Neural cell (in vitro differentiated cells): ENCODE measurements around the gene SPATA22. TPM values are rescaled to one million over a fixed set of nuclear protein-coding genes. Genes with fewer than 3 reads are reported as not detected.
"Not testable (repeated sequence)": the region's sequence is repeated elsewhere in the genome, so short reads cannot be mapped to it uniquely, and the experiment has no call there.

Experiments
- H2AFZ ChIP-seq: fragments of 200-600, 300-800 bp; sonication (generic), shearing (Covaris generic); 2 replicates; pipeline ENCODE4 v1.6.0; 2014; ENCODE audit warnings: low read depth, mild to moderate bottlenecking, antibody characterized with exemption, low read length, moderate library complexity
- H3F3A ChIP-seq: fragments of 200-600 bp; shearing (Covaris generic); 2 replicates; pipeline ENCODE4 v1.6.1; 2016; ENCODE audit warnings: mild to moderate bottlenecking, moderate library complexity, mixed read lengths, antibody characterized with exemption, low read length; ENCODE audit not compliant: insufficient read depth, poor library complexity, severe bottlenecking
- H3K27ac ChIP-seq: fragments of 200-600, 300-800 bp; sonication (generic), shearing (Covaris generic); 2 replicates; pipeline ENCODE4 v1.5.1; 2014; ENCODE audit warnings: mild to moderate bottlenecking, low read length, moderate library complexity
- H3K27me3 ChIP-seq: fragments of 300-800, 200-600 bp; sonication (generic), shearing (Covaris generic); 2 replicates; pipeline ENCODE4 v1.6.0; 2014; ENCODE audit warnings: mild to moderate bottlenecking, low read depth, low read length, moderate library complexity; ENCODE audit not compliant: insufficient read depth
- H3K36me3 ChIP-seq: fragments of 300-800, 200-600 bp; sonication (generic), shearing (Covaris generic); 2 replicates; pipeline ENCODE4 v1.5.1; 2014; ENCODE audit warnings: mild to moderate bottlenecking, antibody characterized with exemption, low read length, moderate library complexity; ENCODE audit not compliant: insufficient read depth
- H3K4me2 ChIP-seq: fragments of 300-800, 200-600 bp; sonication (generic), shearing (Covaris generic); 2 replicates; pipeline ENCODE4 v1.6.0; 2014; ENCODE audit warnings: mild to moderate bottlenecking, low read length
- H3K4me3 ChIP-seq: fragments of 300-800, 200-600 bp; sonication (generic), shearing (Covaris generic); 2 replicates; pipeline ENCODE4 v1.5.1; 2014; ENCODE audit warnings: mild to moderate bottlenecking, low read length, moderate library complexity
- H3K79me2 ChIP-seq: fragments of 200-600 bp; shearing (Covaris generic); replicated peaks from 2 replicates; pipeline ENCODE4 v1.6.0; 2014; ENCODE audit warnings: mild to moderate bottlenecking, low read length, moderate library complexity; ENCODE audit not compliant: insufficient read depth
- H3K9ac ChIP-seq: fragments of 300-800, 200-600 bp; sonication (generic), shearing (Covaris generic); 2 replicates; pipeline ENCODE4 v1.6.1; 2016; ENCODE audit warnings: mild to moderate bottlenecking, low read length, mixed read lengths
- H3K9me2 ChIP-seq: fragments of 200-600 bp; shearing (Covaris generic); 2 replicates; pipeline ENCODE4 v1.6.1; 2016; ENCODE audit warnings: mild to moderate bottlenecking, low read length, mixed read lengths; ENCODE audit not compliant: insufficient read depth
- H3K9me3 ChIP-seq: fragments of 200-600, 300-800 bp; sonication (generic), shearing (Covaris generic); 2 replicates; pipeline ENCODE4 v1.6.1; 2016; ENCODE audit warnings: mild to moderate bottlenecking, mixed run types, low read length, moderate library complexity, mixed read lengths
- H4K20me1 ChIP-seq: fragments of 200-600 bp; shearing (Covaris generic); 2 replicates; pipeline ENCODE4 v1.6.1; 2016; ENCODE audit warnings: mild to moderate bottlenecking, mixed run types; ENCODE audit not compliant: insufficient read depth
- CTCF ChIP-seq: fragments of 450-650 bp; IDR thresholded peaks from 2 replicates; pipeline ENCODE4 v1.5.1; 2014; ENCODE audit warnings: antibody characterized with exemption, mild to moderate bottlenecking, moderate library complexity; ENCODE audit not compliant: poor library complexity, severe bottlenecking
- EP300 ChIP-seq: fragments of 450-650 bp; conservative IDR thresholded peaks from 2 replicates; pipeline ENCODE4 v1.6.1; 2014; ENCODE audit warnings: antibody characterized with exemption, mild to moderate bottlenecking, moderate library complexity; ENCODE audit not compliant: poor library complexity, severe bottlenecking
- EZH2 ChIP-seq: fragments of 200-600, 300-800 bp; shearing (Covaris generic), sonication (generic); IDR thresholded peaks from 2 replicates; pipeline ENCODE4 v1.6.1; 2014; ENCODE audit warnings: antibody characterized with exemption, low read length, borderline replicate concordance, mild to moderate bottlenecking; ENCODE audit not compliant: insufficient read depth, poor library complexity, severe bottlenecking
- MXI1 ChIP-seq: fragments of 450-650 bp; conservative IDR thresholded peaks from 2 replicates; pipeline ENCODE4 v1.6.1; 2014; ENCODE audit warnings: antibody characterized with exemption, mild to moderate bottlenecking; ENCODE audit not compliant: poor library complexity, severe bottlenecking
- POLR2AphosphoS5 ChIP-seq: IDR thresholded peaks from 2 replicates; pipeline ENCODE4 v1.6.1; 2012
- RAD21 ChIP-seq: fragments of 450-650 bp; conservative IDR thresholded peaks from 2 replicates; pipeline ENCODE4 v1.6.1; 2014; ENCODE audit warnings: antibody characterized with exemption, mild to moderate bottlenecking, moderate library complexity
- REST ChIP-seq: IDR thresholded peaks from 2 replicates; pipeline ENCODE4 v1.6.1; 2012; ENCODE audit warnings: borderline replicate concordance
- SMC3 ChIP-seq: fragments of 450-650 bp; conservative IDR thresholded peaks from 2 replicates; pipeline ENCODE4 v1.6.1; 2014; ENCODE audit warnings: antibody characterized with exemption, mild to moderate bottlenecking, moderate library complexity; ENCODE audit not compliant: poor library complexity
- TAF1 ChIP-seq: IDR thresholded peaks from 2 replicates; pipeline ENCODE4 v1.6.1; 2012; ENCODE audit warnings: low read depth
- polyA plus RNA-seq: library from polyadenylated mRNA; depleted of rRNA; stranded (reverse); fragments of >200 nt; gene quantifications from 2 replicates; pipeline ENCODE4 v1.2.3, GENCODE V29; 2014

Gene SPATA22
- polyA plus RNA-seq, 1 donor from 2014 or later = not detected

- H3K36me3 ChIP-seq = no peaks in the 10 kb centered on the region
- H3K9ac ChIP-seq = no peak overlapping the region
- TF ChIP-seq RAD21 = no peak
- TF ChIP-seq SMC3 = no peak
- no peak for TF ChIP-seq MXI1
- TF ChIP-seq EZH2 = no peak
- no peak for TF ChIP-seq EP300
- no peak for TF ChIP-seq CTCF
- TF ChIP-seq POLR2AphosphoS5 = no peak
- no peak for TF ChIP-seq TAF1
- no peak for TF ChIP-seq REST
- no peaks in the 10 kb centered on the region for H3F3A ChIP-seq
- no peaks in the 10 kb centered on the region for H3K9me2 ChIP-seq
- no peak overlapping the region for H3K4me2 ChIP-seq
- H4K20me1 ChIP-seq = no peaks in the 10 kb centered on the region
- H3K79me2 ChIP-seq = no peaks in the 10 kb centered on the region
- H3K4me3 ChIP-seq = no peak overlapping the region
- no peaks in the 10 kb centered on the region for H3K27me3 ChIP-seq
- no peak overlapping the region for H3K27ac ChIP-seq
- no peak overlapping the region for H2AFZ ChIP-seq
- no peaks in the 10 kb centered on the region for H3K9me3 ChIP-seq
Measured at GRCh38 chr17:3418222-3418621, 53.4 kb downstream of the SPATA22 start.

- H3K9ac ChIP-seq = no peak overlapping the region
- H3K27ac ChIP-seq = no peak overlapping the region
- no peaks in the 10 kb centered on the region for H3K36me3 ChIP-seq
- H4K20me1 ChIP-seq = no peaks in the 10 kb centered on the region
- H2AFZ ChIP-seq = no peak overlapping the region
- TF ChIP-seq CTCF = no peak
- no peak for TF ChIP-seq SMC3
- no peak for TF ChIP-seq MXI1
- TF ChIP-seq EP300 = no peak
- no peak for TF ChIP-seq REST
- TF ChIP-seq POLR2AphosphoS5 = no peak
- TF ChIP-seq RAD21 = no peak
- TF ChIP-seq TAF1 = no peak
- TF ChIP-seq EZH2 = no peak
- H3K9me3 ChIP-seq = no peaks in the 10 kb centered on the region
- H3K79me2 ChIP-seq = no peaks in the 10 kb centered on the region
- no peak overlapping the region for H3K4me3 ChIP-seq
- H3K4me2 ChIP-seq = no peak overlapping the region
- H3F3A ChIP-seq = no peaks in the 10 kb centered on the region
- H3K27me3 ChIP-seq = no peaks in the 10 kb centered on the region
- H3K9me2 ChIP-seq = no peaks in the 10 kb centered on the region
Measured at GRCh38 chr17:3415610-3416009, 56.0 kb downstream of the SPATA22 start.

DNA sequence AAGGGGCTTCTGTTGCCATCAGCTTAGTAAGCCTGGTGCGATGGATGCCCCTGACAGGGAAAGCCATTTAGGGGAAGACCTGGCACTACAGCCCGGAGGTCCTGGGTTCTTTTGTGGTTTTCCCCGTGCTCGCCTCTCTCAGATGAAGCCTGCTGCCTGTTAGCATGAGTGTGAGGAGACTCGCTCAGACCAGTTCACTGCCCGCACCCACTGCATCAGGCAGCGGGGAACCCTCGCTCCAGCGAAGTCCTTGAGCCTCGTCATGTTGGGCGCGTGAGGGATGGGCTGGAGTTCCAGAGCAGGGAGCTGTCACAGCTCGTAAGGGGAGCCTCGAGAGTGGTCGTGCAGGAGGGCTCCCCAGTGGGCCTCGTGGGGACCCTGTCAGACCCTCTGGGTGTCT lies 59.4 kb downstream of the SPATA22 start:
- H4K20me1 ChIP-seq, H3K4me2 ChIP-seq, H3K9me2 ChIP-seq, H3K27me3 ChIP-seq, H3K9ac ChIP-seq, H3K4me3 ChIP-seq, H2AFZ ChIP-seq, H3K79me2 ChIP-seq, H3K36me3 ChIP-seq, H3F3A ChIP-seq, H3K27ac ChIP-seq, H3K9me3 ChIP-seq: not testable (repeated sequence)
